COLO829 (cell line): ENCODE data around the gene VSIG1.

Source experiments
- DNase-seq: peaks from one replicate; pipeline ENCODE4 v3.0.0; 2012; ENCODE audit warnings: low spot score

The VSIG1 gene

GRCh38 chrX:108064613-108065012 lies 19.7 kb downstream of the VSIG1 start:
- no peak for DNase-seq

- no peak for DNase-seq
These were observed 23.3 kb downstream of the VSIG1 start for GRCh38 chrX:108068121-108068520.

- peak; percentile 16 for DNase-seq
These were observed 26.0 kb downstream of the VSIG1 start for GRCh38 chrX:108070891-108071290.

GRCh38 chrX:108071578-108071977 lies 26.7 kb downstream of the VSIG1 start:
- DNase-seq: no peak

GRCh38 chrX:108072746-108073145 lies 27.9 kb downstream of the VSIG1 start:
- no peak for DNase-seq

GRCh38 chrX:108081110-108081509 lies 36.2 kb downstream of the VSIG1 start:
- DNase-seq: no peak

- DNase-seq: no peak
These were observed 42.9 kb downstream of the VSIG1 start for GRCh38 chrX:108087792-108088191.

GRCh38 chrX:108088511-108088910 lies 43.6 kb downstream of the VSIG1 start:
- DNase-seq: no peak

- peak; percentile 11 for DNase-seq
These were observed 45.8 kb downstream of the VSIG1 start for GRCh38 chrX:108090491-108091263.

GRCh38 chrX:108091264-108091877 lies 46.5 kb downstream of the VSIG1 start, which contains the start of the genes ATG4A and PSMD10:
Gene ATG4A (plus strand): TSS chrX:108091778. CDS start chrX:108091827, 49 bp downstream.
Gene PSMD10 (minus strand): TSS chrX:108091542. CDS start chrX:108091520, 22 bp downstream.
- DNase-seq: peak; percentile 83

GRCh38 chrX:108091878-108092291 lies 47.0 kb downstream of the VSIG1 start:
- DNase-seq: no peak

GRCh38 chrX:108097380-108097779 lies 52.5 kb downstream of the VSIG1 start:
- DNase-seq: no peak

GRCh38 chrX:108105473-108105872 lies 60.6 kb downstream of the VSIG1 start:
- DNase-seq: no peak

GRCh38 chrX:108114541-108114940 lies 69.7 kb downstream of the VSIG1 start:
- DNase-seq: no peak

GRCh38 chrX:108117988-108118387 lies 73.1 kb downstream of the VSIG1 start:
- no peak for DNase-seq

GRCh38 chrX:108121291-108121690 lies 76.4 kb downstream of the VSIG1 start:
- no peak for DNase-seq

- DNase-seq: peak; percentile 37
These were observed 77.9 kb downstream of the VSIG1 start for GRCh38 chrX:108122748-108123147.

GRCh38 chrX:108123591-108124366 lies 78.9 kb downstream of the VSIG1 start:
- no peak for DNase-seq

GRCh38 chrX:108126661-108127060 lies 81.8 kb downstream of the VSIG1 start:
- no peak for DNase-seq

GRCh38 chrX:108127152-108127551 lies 82.3 kb downstream of the VSIG1 start:
- DNase-seq: no peak
